Nephron progenitor cell (in vitro differentiated cells): ENCODE measurements around the gene RTCB.

Experiments
- DNase-seq: peaks from one replicate; pipeline ENCODE4 v3.0.0; 2021
- H3K27ac Mint-ChIP-seq: 2 replicates; pipeline ENCODE4 v1.8.0; 2021; ENCODE audit warnings: mild to moderate bottlenecking, moderate library complexity, mixed read lengths
- H3K27me3 Mint-ChIP-seq: 2 replicates; pipeline ENCODE4 v1.8.0; 2021; ENCODE audit warnings: mild to moderate bottlenecking, low read depth, mixed read lengths; ENCODE audit not compliant: poor library complexity
- H3K36me3 Mint-ChIP-seq: 2 replicates; pipeline ENCODE4 v1.8.0; 2021; ENCODE audit warnings: low read depth, mixed read lengths
- H3K4me1 Mint-ChIP-seq: 2 replicates; pipeline ENCODE4 v1.8.0; 2021; ENCODE audit warnings: mixed read lengths
- H3K4me3 Mint-ChIP-seq: 2 replicates; pipeline ENCODE4 v1.8.0; 2021; ENCODE audit warnings: mild to moderate bottlenecking, moderate library complexity, mixed read lengths
- H3K9me3 Mint-ChIP-seq: 2 replicates; pipeline ENCODE4 v1.8.0; 2021; ENCODE audit warnings: mild to moderate bottlenecking, moderate library complexity, mixed read lengths
- CTCF ChIP-seq: fragments of 200-600 bp; sonication (generic); IDR thresholded peaks from 2 replicates; pipeline ENCODE4 v1.5.0; 2021; ENCODE audit warnings: antibody characterized with exemption

Gene RTCB

GRCh38 chr22:32338757-32339156 lies 73.3 kb downstream of the RTCB start:
- peaks cover 29% of the 10 kb centered on the region for H3K27me3 Mint-ChIP-seq
- H3K36me3 Mint-ChIP-seq = no peaks in the 10 kb centered on the region
- TF ChIP-seq CTCF = no peak
- no peaks in the 10 kb centered on the region for H3K9me3 Mint-ChIP-seq
- peaks cover 87% of the 10 kb centered on the region for H3K4me1 Mint-ChIP-seq
- H3K27ac Mint-ChIP-seq = no peak overlapping the region
- peak overlapping the region; percentile 41 for H3K4me3 Mint-ChIP-seq
- DNase-seq = no peak
